ENCODE data around the gene HECW1. TPM values are rescaled to one million over a fixed set of nuclear protein-coding genes. Genes with fewer than 3 reads are reported as not detected.

Gene HECW1
- total RNA-seq, 1 donor from 2014 or later = not detected

DNA sequence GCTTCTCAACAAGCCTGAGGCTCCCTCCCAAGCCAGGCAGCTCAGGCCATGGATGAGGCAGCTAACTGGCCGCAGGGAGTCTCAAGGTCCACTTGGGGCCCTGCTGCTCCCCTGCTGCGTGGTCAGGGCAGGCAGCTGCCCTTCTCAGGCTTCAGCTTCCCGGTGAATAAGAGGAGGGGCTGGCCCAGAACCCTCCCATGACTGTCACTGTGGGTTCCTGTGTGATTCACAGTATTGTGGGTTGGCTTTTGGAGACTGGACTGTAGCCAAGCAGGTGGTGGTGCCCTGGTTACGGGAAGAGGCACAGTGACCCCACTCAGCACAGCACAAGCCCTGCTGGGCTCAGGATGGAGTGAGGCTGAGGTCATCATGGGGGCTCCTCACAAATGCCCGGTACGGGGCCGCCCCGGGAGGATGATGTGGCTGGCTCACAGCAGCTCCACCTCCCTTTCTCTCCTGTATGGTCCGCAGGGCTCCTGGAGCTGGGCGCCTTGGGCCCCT, 189.8 kb downstream of the HECW1 start:
- Mint-ChIP-seq H3K4me3 (no peak overlapping the region), H3K27ac (no peak overlapping the region), H3K27me3 (peaks cover 21% of the 10 kb centered on the region), H3K36me3 (ENCODE audit: low read depth) (no peaks in the 10 kb centered on the region), H3K4me1 (no peaks in the 10 kb centered on the region), H3K9me3 (no peaks in the 10 kb centered on the region)
- POLR2A ChIA-PET = no interaction called here
- DNase-seq (no peak), ATAC-seq (ENCODE audit: low read depth) (no peak)
- TF ChIP-seq, protein P1, sequence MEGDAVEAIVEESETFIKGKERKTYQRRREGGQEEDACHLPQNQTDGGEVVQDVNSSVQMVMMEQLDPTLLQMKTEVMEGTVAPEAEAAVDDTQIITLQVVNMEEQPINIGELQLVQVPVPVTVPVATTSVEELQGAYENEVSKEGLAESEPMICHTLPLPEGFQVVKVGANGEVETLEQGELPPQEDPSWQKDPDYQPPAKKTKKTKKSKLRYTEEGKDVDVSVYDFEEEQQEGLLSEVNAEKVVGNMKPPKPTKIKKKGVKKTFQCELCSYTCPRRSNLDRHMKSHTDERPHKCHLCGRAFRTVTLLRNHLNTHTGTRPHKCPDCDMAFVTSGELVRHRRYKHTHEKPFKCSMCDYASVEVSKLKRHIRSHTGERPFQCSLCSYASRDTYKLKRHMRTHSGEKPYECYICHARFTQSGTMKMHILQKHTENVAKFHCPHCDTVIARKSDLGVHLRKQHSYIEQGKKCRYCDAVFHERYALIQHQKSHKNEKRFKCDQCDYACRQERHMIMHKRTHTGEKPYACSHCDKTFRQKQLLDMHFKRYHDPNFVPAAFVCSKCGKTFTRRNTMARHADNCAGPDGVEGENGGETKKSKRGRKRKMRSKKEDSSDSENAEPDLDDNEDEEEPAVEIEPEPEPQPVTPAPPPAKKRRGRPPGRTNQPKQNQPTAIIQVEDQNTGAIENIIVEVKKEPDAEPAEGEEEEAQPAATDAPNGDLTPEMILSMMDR (IDR thresholded peaks at IDR 0.05) = no peak
- intact Hi-C loops (cut with micrococcal nuclease) = no loop called here
- CTCF ChIA-PET = no interaction called here

DNA sequence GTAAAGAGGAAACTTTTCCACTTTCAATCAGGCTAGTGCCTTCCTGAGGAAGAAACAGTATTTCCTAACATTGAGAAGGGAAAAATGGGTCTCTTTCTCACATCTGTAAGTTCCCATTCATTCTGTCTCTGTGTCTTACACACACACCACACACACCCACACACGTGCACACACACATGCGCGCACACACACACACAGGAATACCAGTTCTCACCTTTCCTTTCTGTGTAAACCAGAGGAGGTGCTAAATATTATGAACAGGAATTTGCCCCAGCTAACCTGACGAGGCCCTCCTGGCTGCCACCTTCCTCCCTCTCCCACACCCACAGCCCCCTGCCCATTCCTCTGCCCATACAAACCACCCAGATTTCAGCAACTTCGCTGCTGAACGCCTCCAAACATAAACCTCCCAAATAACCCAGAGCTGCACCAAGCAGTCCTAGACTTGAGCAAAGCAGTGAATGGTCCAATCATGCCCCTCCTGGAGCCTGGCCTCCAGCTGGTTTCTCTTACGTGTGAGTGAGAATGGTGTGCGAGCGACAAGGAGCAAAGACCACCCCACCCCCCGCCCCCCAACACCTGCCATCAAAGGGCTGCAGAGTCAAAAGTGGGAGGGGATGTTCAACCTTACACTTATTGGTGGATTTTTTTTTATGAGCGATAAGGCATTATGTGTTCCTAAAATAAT, 190.5 kb downstream of the HECW1 start:
- intact Hi-C loops (cut with micrococcal nuclease) = no loop called here
- no peak for DNase-seq
- Mint-ChIP-seq H3K36me3 (ENCODE audit: low read depth) (no peaks in the 10 kb centered on the region), H3K4me3 (no peak overlapping the region), H3K27me3 (peaks cover 21% of the 10 kb centered on the region), H3K9me3 (no peaks in the 10 kb centered on the region), H3K27ac (no peak overlapping the region), H3K4me1 (no peaks in the 10 kb centered on the region)
- ATAC-seq (ENCODE audit: low read depth) = no peak
- ChIA-PET POLR2A (no interaction called here), CTCF (no interaction called here)
- TF ChIP-seq, protein P1 (IDR thresholded peaks at IDR 0.05) = no peak

- DNase-seq (no peak), ATAC-seq (ENCODE audit: low read depth) (no peak)
- H3K36me3 Mint-ChIP-seq (ENCODE audit: low read depth) = no peaks in the 10 kb centered on the region
- ChIA-PET POLR2A (no interaction called here), CTCF (interaction anchor here (1.6 kb wide), 1 partner anchor 42 kb away, joined by 3 read pairs; no protein-coding TSS in a partner anchor)
- H3K27me3 Mint-ChIP-seq = peaks cover 20% of the 10 kb centered on the region
- TF ChIP-seq, protein P1 (IDR thresholded peaks at IDR 0.05) = no peak
- no peaks in the 10 kb centered on the region for H3K4me1 Mint-ChIP-seq
- no peaks in the 10 kb centered on the region for H3K9me3 Mint-ChIP-seq
- no peak overlapping the region for H3K4me3 Mint-ChIP-seq
- no peak overlapping the region for H3K27ac Mint-ChIP-seq
- intact Hi-C loops (cut with micrococcal nuclease) = no loop called here
These were observed 191.3 kb downstream of the HECW1 start for GRCh38 chr7:43303740-43304241.

GRCh38 chr7:43306404-43306803, 194.0 kb downstream of the HECW1 start:
- POLR2A ChIA-PET = no interaction called here

GRCh38 chr7:43307522-43307921, 195.1 kb downstream of the HECW1 start:
- H3K27me3 Mint-ChIP-seq = peaks cover 7% of the 10 kb centered on the region
- DNase-seq (no peak), ATAC-seq (ENCODE audit: low read depth) (no peak)
- TF ChIP-seq, protein P1 (IDR thresholded peaks at IDR 0.05) = no peak
- no peak overlapping the region for H3K4me3 Mint-ChIP-seq
- no peak overlapping the region for H3K27ac Mint-ChIP-seq
- H3K36me3 Mint-ChIP-seq (ENCODE audit: low read depth) = no peaks in the 10 kb centered on the region
- no peaks in the 10 kb centered on the region for H3K4me1 Mint-ChIP-seq
- ChIA-PET POLR2A (no interaction called here), CTCF (no interaction called here)
- intact Hi-C loops (cut with micrococcal nuclease) = no loop called here
- H3K9me3 Mint-ChIP-seq = no peaks in the 10 kb centered on the region

More at GRCh38 chr7:43306404-43306803, 194.0 kb downstream of the HECW1 start:
- Mint-ChIP-seq H3K4me3 (no peak overlapping the region), H3K27me3 (peaks cover 7% of the 10 kb centered on the region), H3K36me3 (ENCODE audit: low read depth) (no peaks in the 10 kb centered on the region), H3K27ac (no peak overlapping the region), H3K4me1 (no peaks in the 10 kb centered on the region), H3K9me3 (no peaks in the 10 kb centered on the region)
- ATAC-seq (ENCODE audit: low read depth) = no peak
- intact Hi-C loops (cut with micrococcal nuclease) = no loop called here
- TF ChIP-seq, protein P1 (IDR thresholded peaks at IDR 0.05) = no peak
- CTCF ChIA-PET = no interaction called here
- DNase-seq = no peak
